Breast epithelium (tissue), 4 donors: ENCODE measurements around the gene CLGN. TPM values are rescaled to one million over a fixed set of nuclear protein-coding genes. Genes with fewer than 3 reads are reported as not detected.
"Not testable (repeated sequence)": the region's sequence is repeated elsewhere in the genome, so short reads cannot be mapped to it uniquely, and the experiment has no call there.

Experiments
- DNase-seq, 2 donors: peaks; one replicate each; pipeline ENCODE4 v3.0.0-alpha.2; 2019; ENCODE audit warnings: low spot score in 2 of 2
- H3K27ac ChIP-seq, 2 donors: fragments of 200-600 bp; sonication (generic) in 1 of 2; one replicate each; pipeline ENCODE4 v1.5.1; 2016 to 2019; ENCODE audit warnings: mild to moderate bottlenecking in 1 of 2
- H3K27me3 ChIP-seq, 2 donors: fragments of 200-600 bp; sonication (generic) in 1 of 2; one replicate each; pipeline versions ENCODE4 v1.5.1 to v1.6.0; 2017 to 2019; ENCODE audit warnings: control low read depth in 1 of 2, mild to moderate bottlenecking in 1 of 2
- H3K36me3 ChIP-seq: fragments of 200-600 bp; one replicate; pipeline ENCODE4 v1.5.1; 2019
- H3K4me1 ChIP-seq, 2 donors: fragments of 200-600 bp; sonication (generic); one replicate each; pipeline ENCODE4 v1.5.1; 2016 to 2019; ENCODE audit warnings: control low read depth in 1 of 2
- H3K4me3 ChIP-seq, 3 donors: fragments of 200-600 bp; sonication (generic); 1 replicate in 2 of 3; 2 replicates in 1 of 3; pipeline ENCODE4 v1.5.1; 2016 to 2019; ENCODE audit warnings: mild to moderate bottlenecking in 3 of 3, moderate library complexity in 2 of 3
- H3K9me3 ChIP-seq, 2 donors: fragments of 200-600 bp; sonication (generic) in 1 of 2; one replicate each; pipeline ENCODE4 v1.5.1; 2016 to 2019; ENCODE audit warnings: control low read depth in 1 of 2
- POLR2A ChIP-seq: fragments of 450-650 bp; IDR thresholded peaks from one replicate; pipeline ENCODE4 v1.6.1; 2016; ENCODE audit warnings: antibody characterized with exemption, mild to moderate bottlenecking, moderate library complexity
- POLR2AphosphoS5 ChIP-seq, 3 donors: sonication (generic); formaldehyde crosslinking; IDR thresholded peaks; one replicate each; pipeline ENCODE4 v1.6.1; 2017; ENCODE audit warnings: antibody characterized with exemption in 3 of 3
- intact Hi-C: fragments of 100-400 bp; cut with DNase I; formaldehyde crosslinking; loops from one replicate; pipeline ENCODE4 v1.15.1; 2023; ENCODE audit warnings: low total_unique reads
- total RNA-seq, 3 donors: library from RNA; depleted of rRNA; stranded (reverse); fragments of >200 nt; gene quantifications; one replicate each; pipeline ENCODE4 v1.1.0, GENCODE V29; 2016
- TF ChIP-seq, protein P1 (sequence below), 3 donors: fragments of 450-650 bp; IDR thresholded peaks; one replicate each; pipeline ENCODE4 v1.5.1; 2016 to 2017; ENCODE audit warnings: antibody characterized with exemption in 3 of 3, mild to moderate bottlenecking in 3 of 3, moderate library complexity in 3 of 3

The CLGN gene
- total RNA-seq, 3 donors from 2014 or later = 0.32 to 5.2 (median 1.6) TPM

DNA sequence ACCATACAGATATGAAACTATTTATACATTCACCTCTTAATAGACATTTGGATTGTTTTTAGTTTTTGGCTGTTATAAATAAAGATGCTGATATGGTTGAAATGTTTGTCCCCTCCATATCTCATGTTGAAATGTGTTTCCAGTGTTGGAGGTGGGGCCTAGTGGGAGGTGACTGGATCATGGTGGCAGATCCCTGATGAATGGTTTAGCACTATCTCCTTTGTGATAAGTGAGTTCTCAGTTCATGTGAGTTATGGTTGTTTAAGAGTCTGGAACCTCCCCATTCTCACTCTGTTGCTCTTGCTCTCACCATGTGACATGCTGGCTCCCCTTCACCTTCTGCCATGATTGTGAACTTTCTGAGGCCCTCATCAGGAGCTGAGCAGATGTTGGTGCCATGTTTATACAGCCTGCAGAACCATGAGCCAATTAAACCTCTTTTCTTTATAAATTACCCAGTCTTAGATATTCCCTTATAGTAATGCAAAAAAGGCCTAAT lies 12.2 kb upstream of the CLGN start:
- H3K9me3 ChIP-seq = no peaks in the 10 kb centered on the region
- no peaks in the 10 kb centered on the region for H3K27me3 ChIP-seq
- H3K36me3 ChIP-seq = no peaks in the 10 kb centered on the region
- H3K27ac ChIP-seq = no peak overlapping the region
- no peaks in the 10 kb centered on the region for H3K4me1 ChIP-seq
- no peak for TF ChIP-seq POLR2A
- TF ChIP-seq POLR2AphosphoS5 (IDR thresholded peaks at IDR 0.05) = no peak
- TF ChIP-seq, protein P1, sequence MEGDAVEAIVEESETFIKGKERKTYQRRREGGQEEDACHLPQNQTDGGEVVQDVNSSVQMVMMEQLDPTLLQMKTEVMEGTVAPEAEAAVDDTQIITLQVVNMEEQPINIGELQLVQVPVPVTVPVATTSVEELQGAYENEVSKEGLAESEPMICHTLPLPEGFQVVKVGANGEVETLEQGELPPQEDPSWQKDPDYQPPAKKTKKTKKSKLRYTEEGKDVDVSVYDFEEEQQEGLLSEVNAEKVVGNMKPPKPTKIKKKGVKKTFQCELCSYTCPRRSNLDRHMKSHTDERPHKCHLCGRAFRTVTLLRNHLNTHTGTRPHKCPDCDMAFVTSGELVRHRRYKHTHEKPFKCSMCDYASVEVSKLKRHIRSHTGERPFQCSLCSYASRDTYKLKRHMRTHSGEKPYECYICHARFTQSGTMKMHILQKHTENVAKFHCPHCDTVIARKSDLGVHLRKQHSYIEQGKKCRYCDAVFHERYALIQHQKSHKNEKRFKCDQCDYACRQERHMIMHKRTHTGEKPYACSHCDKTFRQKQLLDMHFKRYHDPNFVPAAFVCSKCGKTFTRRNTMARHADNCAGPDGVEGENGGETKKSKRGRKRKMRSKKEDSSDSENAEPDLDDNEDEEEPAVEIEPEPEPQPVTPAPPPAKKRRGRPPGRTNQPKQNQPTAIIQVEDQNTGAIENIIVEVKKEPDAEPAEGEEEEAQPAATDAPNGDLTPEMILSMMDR (IDR thresholded peaks at IDR 0.05) = no peak
- H3K4me3 ChIP-seq = no peak overlapping the region
- intact Hi-C loops = no loop called here
- DNase-seq = no peak

DNA sequence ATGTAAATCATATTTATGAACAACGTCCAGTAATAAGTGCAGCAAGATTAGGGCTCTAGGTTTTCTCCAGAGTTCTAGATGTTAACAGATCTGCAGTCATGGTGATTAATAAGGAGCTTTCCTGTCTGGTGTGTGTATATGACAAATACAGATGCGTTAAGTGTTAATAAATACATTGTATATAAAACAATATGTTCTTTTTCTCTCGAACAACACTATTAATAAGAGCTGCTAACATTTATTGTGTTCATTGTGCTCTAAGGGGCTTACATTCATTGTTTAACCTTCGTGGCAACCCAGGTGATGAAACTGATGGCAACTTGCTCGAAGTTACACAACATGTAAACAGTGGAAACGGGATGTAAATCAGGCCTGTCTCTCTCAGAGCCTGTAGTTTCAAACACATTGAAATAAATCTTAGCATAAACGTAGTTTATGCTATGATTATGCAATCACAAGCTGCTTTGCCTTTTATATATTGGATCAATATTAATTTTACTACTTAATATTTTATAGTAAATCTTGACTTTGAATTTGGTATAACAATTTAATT lies 547 bp upstream of the CLGN start:
- no peak for DNase-seq

DNA sequence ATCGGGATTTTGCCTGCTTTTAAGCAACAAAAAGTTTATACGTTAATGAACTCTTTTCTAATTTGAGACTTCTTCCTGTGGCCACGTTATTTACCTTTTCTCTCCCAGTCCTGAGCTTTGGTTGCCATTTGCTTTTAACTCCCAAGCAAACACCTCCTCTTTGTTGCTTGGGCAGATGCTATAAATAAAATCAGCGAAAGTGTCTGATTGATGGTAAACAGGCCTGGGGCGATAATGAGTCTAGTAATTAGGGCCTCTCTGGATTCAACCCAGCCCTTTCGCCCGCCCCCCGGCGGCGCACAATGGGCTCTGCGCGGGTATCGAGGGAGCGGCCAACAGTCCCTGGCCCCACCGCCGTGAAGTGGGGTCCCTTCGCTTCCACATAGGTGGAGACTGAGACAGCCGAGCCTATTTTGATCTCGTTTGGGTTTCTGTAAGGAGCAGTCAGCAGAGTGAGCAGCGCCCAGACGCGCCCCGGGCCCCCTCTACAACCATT lies 790 bp downstream of the CLGN start:
- H3K27me3 ChIP-seq = peaks cover 0 to 8% of the 10 kb centered on the region in 2 donors
- peaks cover 0 to 5% of the 10 kb centered on the region in 2 donors for H3K4me1 ChIP-seq
- H3K9me3 ChIP-seq = no peaks in the 10 kb centered on the region
- H3K27ac ChIP-seq = no peak overlapping the region
- no peak for DNase-seq
- H3K4me3 ChIP-seq = peak overlapping the region; percentile 48 to 75 (median 56)
- no peaks in the 10 kb centered on the region for H3K36me3 ChIP-seq
- TF ChIP-seq POLR2A = no peak
- TF ChIP-seq, protein P1 (IDR thresholded peaks at IDR 0.05) = no peak
- no peak for TF ChIP-seq POLR2AphosphoS5 (IDR thresholded peaks at IDR 0.05)
- intact Hi-C loops = no loop called here

More for the DNA sequence above, 547 bp upstream of the CLGN start:
- Histone ChIP-seq H3K27me3 (peaks cover 0 to 8% of the 10 kb centered on the region in 2 donors), H3K27ac (no peak overlapping the region), H3K4me3 (peak overlapping the region; percentile 48 to 75 (median 56)), H3K9me3 (no peaks in the 10 kb centered on the region), H3K4me1 (peaks cover 0 to 5% of the 10 kb centered on the region in 2 donors), H3K36me3 (no peaks in the 10 kb centered on the region)
- intact Hi-C loops = no loop called here
- TF ChIP-seq, protein P1 (IDR thresholded peaks at IDR 0.05) = no peak
- TF ChIP-seq POLR2AphosphoS5 (IDR thresholded peaks at IDR 0.05) (no peak), POLR2A (no peak)

DNA sequence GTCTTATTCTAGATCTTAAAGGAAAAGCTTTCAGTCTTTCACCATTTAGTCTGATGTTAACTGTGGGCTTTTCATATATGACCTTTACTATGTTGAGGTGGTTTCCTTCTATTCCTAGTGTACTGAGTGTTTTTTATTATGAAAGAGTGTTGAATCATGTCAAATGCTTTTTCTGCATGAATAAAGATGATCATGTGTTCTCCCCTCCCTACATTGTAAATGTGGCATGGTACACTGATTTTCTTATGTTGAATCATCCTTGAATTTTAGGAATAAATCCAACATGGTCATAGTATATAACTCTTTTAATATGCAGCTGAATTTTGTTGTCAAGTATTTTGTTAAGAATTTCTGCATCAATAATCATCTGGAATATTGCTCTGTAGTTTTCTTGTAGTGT lies 4.3 kb downstream of the CLGN start:
- Histone ChIP-seq H3K4me1 (peaks cover 0 to 5% of the 10 kb centered on the region in 2 donors), H3K9me3 (no peaks in the 10 kb centered on the region), H3K27me3 (peaks cover 0 to 8% of the 10 kb centered on the region in 2 donors), H3K36me3 (no peaks in the 10 kb centered on the region), H3K4me3 (no peak overlapping the region), H3K27ac (no peak overlapping the region)
- intact Hi-C loops = no loop called here
- no peak for DNase-seq
- no peak for TF ChIP-seq POLR2AphosphoS5 (IDR thresholded peaks at IDR 0.05)
- no peak for TF ChIP-seq POLR2A
- TF ChIP-seq, protein P1 (IDR thresholded peaks at IDR 0.05) = no peak

DNA sequence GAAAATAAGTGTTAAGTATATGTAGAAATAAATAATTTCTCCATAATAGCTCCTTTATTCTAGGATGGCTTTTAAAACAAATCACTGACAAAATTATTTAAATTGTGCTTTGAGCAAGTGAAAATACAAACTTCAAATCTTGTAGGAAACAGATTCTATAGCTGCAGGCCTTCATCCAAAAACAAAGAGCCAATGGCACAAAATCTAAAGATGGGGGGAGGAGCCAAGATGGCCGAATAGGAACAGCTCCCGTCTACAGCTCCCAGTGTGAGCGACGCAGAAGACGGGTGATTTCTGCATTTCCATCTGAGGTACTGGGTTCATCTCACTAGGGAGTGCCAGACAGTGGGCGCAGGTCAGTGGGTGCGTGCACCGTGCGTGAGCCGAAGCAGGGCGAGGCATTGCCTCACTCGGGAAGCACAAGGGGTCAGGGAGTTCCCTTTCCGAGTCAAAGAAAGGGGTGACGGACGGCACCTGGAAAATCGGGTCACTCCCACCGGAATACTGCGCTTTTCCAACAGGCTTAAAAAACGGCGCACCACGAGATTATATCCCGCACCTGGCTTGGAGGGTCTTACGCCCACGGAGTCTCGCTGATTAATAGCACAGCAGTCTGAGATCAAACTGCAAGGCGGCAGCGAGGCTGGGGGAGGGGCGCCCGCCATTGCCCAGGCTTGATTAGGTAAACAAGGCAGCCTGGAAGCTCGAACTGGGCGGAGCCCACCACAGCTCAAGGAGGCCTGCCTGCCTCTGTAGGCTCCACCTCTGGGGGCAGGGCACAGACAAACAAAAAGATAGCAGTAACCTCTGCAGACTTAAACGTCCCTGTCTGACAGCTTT lies 14.1 kb downstream of the CLGN start:
- H3K9me3 ChIP-seq, H3K4me1 ChIP-seq, H3K36me3 ChIP-seq, DNase-seq, H3K4me3 ChIP-seq, H3K27ac ChIP-seq, H3K27me3 ChIP-seq, intact Hi-C loops: not testable (repeated sequence)
